IMR-90 (cell line): Measurements from ENCODE around the gene CCDC40. TPM values are rescaled to one million over a fixed set of nuclear protein-coding genes. Genes with fewer than 3 reads are reported as not detected.

ENCODE experiments used
- ATAC-seq: fragments of 200-7000 bp; cut with Tn5 transposase; 2 replicates; pipeline ENCODE4 v1.9.1; 2020; ENCODE audit warnings: low read depth, mild to moderate bottlenecking, moderate library complexity
- BruUV-seq: library from RNA; stranded (reverse); fragments of 400-500 nt; replicated peaks from 2 replicates; lab custom pipeline; 2021; lab: Mats Ljungman, UMichigan
- CTCF ChIA-PET: fragments of 300-600 bp; formaldehyde crosslinking; extraction: SDS; loops from one replicate; lab custom pipeline; 2021; ENCODE audit warnings: antibody characterized with exemption; lab: Yijun Ruan, JAX
- POLR2A ChIA-PET: fragments of 300-600 bp; sonication (Branson Sonifier 250); formaldehyde crosslinking; loops from one replicate; lab custom pipeline; 2022; ENCODE audit warnings: antibody characterized with exemption; ENCODE audit not compliant: unreplicated experiment; lab: Charles Lee
- DNase-seq: peaks from one replicate; pipeline ENCODE4 v3.0.0; 2013
- H2AFZ ChIP-seq: replicated peaks from 2 replicates; pipeline ENCODE3; 2013; ENCODE audit warnings: low read length, mild to moderate bottlenecking; ENCODE audit not compliant: poor library complexity
- H2AK5ac ChIP-seq: 2 replicates; pipeline ENCODE4 v1.6.1; 2013; ENCODE audit warnings: low read depth, low read length, inconsistent platforms
- H2AK9ac ChIP-seq: replicated peaks from 2 replicates; pipeline ENCODE3; 2013; ENCODE audit warnings: mild to moderate bottlenecking, low read depth, low read length, moderate library complexity; ENCODE audit not compliant: poor library complexity
- H2BK120ac ChIP-seq: 2 replicates; pipeline ENCODE4 v1.6.1; 2013; ENCODE audit warnings: low read depth, low read length, inconsistent platforms
- H2BK15ac ChIP-seq: 3 replicates; pipeline ENCODE4 v1.6.1; 2013; ENCODE audit warnings: low read depth, low read length, inconsistent platforms
- H2BK20ac ChIP-seq: 2 replicates; pipeline ENCODE4 v1.6.1; 2013; ENCODE audit warnings: low read depth, mild to moderate bottlenecking, inconsistent platforms, low read length, moderate library complexity
- H2BK5ac ChIP-seq: 2 replicates; pipeline ENCODE4 v1.6.1; 2013; ENCODE audit warnings: mild to moderate bottlenecking, low read depth, low read length, inconsistent platforms; ENCODE audit not compliant: poor library complexity, severe bottlenecking
- H3K14ac ChIP-seq: replicated peaks from 2 replicates; pipeline ENCODE4 v1.6.1; 2013; ENCODE audit warnings: low read depth, low read length, inconsistent platforms
- H3K18ac ChIP-seq: 2 replicates; pipeline ENCODE4 v1.6.1; 2013; ENCODE audit warnings: low read depth, low read length, control low read depth
- H3K23ac ChIP-seq: 2 replicates; pipeline ENCODE4 v1.6.1; 2013; ENCODE audit warnings: low read depth, low read length, inconsistent platforms
- H3K27ac ChIP-seq: 2 replicates; pipeline ENCODE4 v1.5.1; 2013; ENCODE audit warnings: mild to moderate bottlenecking, control low read depth, low read length; ENCODE audit not compliant: insufficient read depth
- H3K27me3 ChIP-seq: 2 replicates; pipeline ENCODE4 v1.6.1; 2013; ENCODE audit warnings: low read length; ENCODE audit not compliant: control insufficient read depth, insufficient read depth
- H3K36me3 ChIP-seq: 2 replicates; pipeline ENCODE4 v1.6.1; 2013; ENCODE audit warnings: low read length, mixed read lengths; ENCODE audit not compliant: control insufficient read depth, insufficient read depth
- H3K4ac ChIP-seq: 2 replicates; pipeline ENCODE4 v1.6.1; 2013; ENCODE audit warnings: low read depth, low read length, inconsistent platforms
- H3K4me1 ChIP-seq: 2 replicates; pipeline ENCODE4 v1.6.1; 2013; ENCODE audit warnings: low read length, mixed read lengths; ENCODE audit not compliant: control insufficient read depth, insufficient read depth
- H3K4me2 ChIP-seq: 2 replicates; pipeline ENCODE4 v1.6.1; 2013; ENCODE audit warnings: low read depth, mild to moderate bottlenecking, control low read depth, low read length, moderate library complexity
- H3K4me3 ChIP-seq: 2 replicates; pipeline ENCODE4 v1.5.1; 2013; ENCODE audit warnings: low read depth, mild to moderate bottlenecking, control low read depth, low read length, moderate library complexity; ENCODE audit not compliant: insufficient read depth
- H3K56ac ChIP-seq: 2 replicates; pipeline ENCODE4 v1.6.1; 2013; ENCODE audit warnings: low read length, inconsistent platforms; ENCODE audit not compliant: insufficient read depth; ENCODE audit errors: extremely low read depth
- H3K79me1 ChIP-seq, 2 experiments: 2 replicates each; pipeline ENCODE4 v1.6.1; 2013; ENCODE audit warnings: low read length in 2 of 2, inconsistent platforms in 1 of 2, low read depth in 1 of 2
- H3K9ac ChIP-seq: 2 replicates; pipeline ENCODE4 v1.6.1; 2013; ENCODE audit warnings: low read depth, low read length, control low read depth
- H3K9me1 ChIP-seq: 2 replicates; pipeline ENCODE4 v1.6.1; 2013; ENCODE audit warnings: low read length, inconsistent platforms; ENCODE audit not compliant: insufficient read depth
- H3K9me3 ChIP-seq: 2 replicates; pipeline ENCODE4 v1.6.1; 2013; ENCODE audit warnings: low read length; ENCODE audit not compliant: control insufficient read depth, insufficient read depth
- H4K20me1 ChIP-seq: 2 replicates; pipeline ENCODE4 v1.6.1; 2013; ENCODE audit warnings: low read length, inconsistent platforms; ENCODE audit not compliant: insufficient read depth
- H4K5ac ChIP-seq: 2 replicates; pipeline ENCODE4 v1.6.1; 2013; ENCODE audit warnings: mild to moderate bottlenecking, low read depth, low read length, control low read depth
- H4K8ac ChIP-seq, 2 experiments: 2 replicates each; pipeline ENCODE4 v1.6.1; 2013; ENCODE audit warnings: low read depth in 2 of 2, low read length in 2 of 2, control low read depth in 1 of 2, inconsistent platforms in 1 of 2
- H4K91ac ChIP-seq: 2 replicates; pipeline ENCODE4 v1.6.1; 2013; ENCODE audit warnings: low read depth, low read length, inconsistent platforms; ENCODE audit not compliant: insufficient read depth
- CEBPB ChIP-seq: IDR thresholded peaks from 2 replicates; pipeline ENCODE4 v1.6.1; 2012; ENCODE audit warnings: low read depth, low read length, improper control_type of control experiment
- CHD1 ChIP-seq: IDR thresholded peaks from 2 replicates; pipeline ENCODE4 v1.6.1; 2012; ENCODE audit warnings: low read depth, low read length, improper control_type of control experiment
- FOS ChIP-seq: fragments of 150-350 bp; IDR thresholded peaks from 2 replicates; pipeline ENCODE4 v1.6.1; 2016; ENCODE audit warnings: low read depth, low read length
- MAFK ChIP-seq: IDR thresholded peaks from 2 replicates; pipeline ENCODE4 v1.6.1; 2012; ENCODE audit warnings: low read depth, low read length, improper control_type of control experiment
- MAZ ChIP-seq: IDR thresholded peaks from 2 replicates; pipeline ENCODE4 v1.6.1; 2012; ENCODE audit warnings: low read depth, mild to moderate bottlenecking, low read length, improper control_type of control experiment, moderate library complexity, borderline replicate concordance
- MXI1 ChIP-seq: IDR thresholded peaks from 2 replicates; pipeline ENCODE4 v1.6.1; 2012; ENCODE audit warnings: low read depth, mild to moderate bottlenecking, low read length, moderate library complexity, borderline replicate concordance
- NFE2L2 ChIP-seq: fragments of 150-350 bp; IDR thresholded peaks from 2 replicates; pipeline ENCODE4 v1.6.1; 2016; ENCODE audit warnings: low read depth, mild to moderate bottlenecking, low read length
- POLR2A ChIP-seq: IDR thresholded peaks from 2 replicates; pipeline ENCODE4 v1.6.1; 2012; ENCODE audit warnings: mild to moderate bottlenecking, low read depth, low read length
- RAD21 ChIP-seq: IDR thresholded peaks from 2 replicates; pipeline ENCODE4 v1.6.1; 2012; ENCODE audit warnings: low read length, improper control_type of control experiment
- RCOR1 ChIP-seq: IDR thresholded peaks from 2 replicates; pipeline ENCODE4 v1.6.1; 2012; ENCODE audit warnings: mild to moderate bottlenecking, low read length, improper control_type of control experiment; ENCODE audit not compliant: insufficient replicate concordance
- RFX5 ChIP-seq: IDR thresholded peaks from 2 replicates; pipeline ENCODE4 v1.8.0; 2012; ENCODE audit warnings: low read depth, mild to moderate bottlenecking, low read length, moderate library complexity
- SMC3 ChIP-seq: fragments of 150-350 bp; IDR thresholded peaks from 2 replicates; pipeline ENCODE4 v1.6.1; 2016; ENCODE audit warnings: low read depth, mild to moderate bottlenecking, antibody characterized with exemption, low read length, moderate library complexity
- WGBS, 2 experiments: methylation state at CpG; one replicate each; pipeline versions ENCODE4 v1.1.5 to v1.1.7; 2013; ENCODE audit warnings: missing lambda C conversion rate in 2 of 2; ENCODE audit not compliant: insufficient read length in 1 of 2; ENCODE audit errors: extremely low coverage in 2 of 2; 5-methylcytosine and 5-hydroxymethylcytosine counted together
- dilution Hi-C: fragments of 300-500 bp; cut with HindIII; formaldehyde crosslinking; loops from one replicate; pipeline ENCODE4 v1.14.3; 2018; ENCODE audit warnings: low sequenced_read_pairs; ENCODE audit not compliant: unreplicated experiment
- in situ Hi-C: fragments of 300-500 bp; cut with MboI; formaldehyde crosslinking; loops from 3 replicates; pipeline ENCODE4 v1.14.3; 2019; ENCODE audit warnings: low sequenced_read_pairs, inconsistent platforms, mixed read lengths
- intact Hi-C: fragments of 100-400 bp; cut with micrococcal nuclease; formaldehyde crosslinking; loops from 2 replicates; pipeline ENCODE4 v1.10.0; 2022
- polyA plus RNA-seq, 3 experiments: library from polyadenylated mRNA; depleted of rRNA; stranded (reverse); fragments of >200 nt; gene quantifications; 2 replicates each; pipeline ENCODE4 v1.2.3, GENCODE V29; 2012; ENCODE audit warnings: low replicate concordance in 1 of 3
- total RNA-seq: library from RNA; depleted of rRNA; stranded (reverse); fragments of >200 nt; gene quantifications from 2 replicates; pipeline ENCODE4 v1.2.3, GENCODE V29; 2012
- TF ChIP-seq, protein P1 (sequence below): conservative IDR thresholded peaks from 2 replicates; pipeline ENCODE4 v1.5.1; 2012; ENCODE audit warnings: mild to moderate bottlenecking, low read depth, low read length, improper control_type of control experiment
- TF ChIP-seq, protein P2 (sequence below): fragments of 150-350 bp; IDR thresholded peaks from 2 replicates; pipeline ENCODE4 v1.6.1; 2017; ENCODE audit warnings: mild to moderate bottlenecking, antibody characterized with exemption, low read length, low read depth
- TF ChIP-seq, protein P3 (sequence below): fragments of 150-350 bp; IDR thresholded peaks from 2 replicates; pipeline ENCODE4 v1.6.1; 2016; ENCODE audit warnings: low read depth, mild to moderate bottlenecking, low read length, moderate library complexity, borderline replicate concordance

CCDC40 gene
- total and polyA plus RNA-seq, 2 of the 4 experiments (the other 2 are of a cell fraction), result 0.90 to 4.7 TPM

DNA sequence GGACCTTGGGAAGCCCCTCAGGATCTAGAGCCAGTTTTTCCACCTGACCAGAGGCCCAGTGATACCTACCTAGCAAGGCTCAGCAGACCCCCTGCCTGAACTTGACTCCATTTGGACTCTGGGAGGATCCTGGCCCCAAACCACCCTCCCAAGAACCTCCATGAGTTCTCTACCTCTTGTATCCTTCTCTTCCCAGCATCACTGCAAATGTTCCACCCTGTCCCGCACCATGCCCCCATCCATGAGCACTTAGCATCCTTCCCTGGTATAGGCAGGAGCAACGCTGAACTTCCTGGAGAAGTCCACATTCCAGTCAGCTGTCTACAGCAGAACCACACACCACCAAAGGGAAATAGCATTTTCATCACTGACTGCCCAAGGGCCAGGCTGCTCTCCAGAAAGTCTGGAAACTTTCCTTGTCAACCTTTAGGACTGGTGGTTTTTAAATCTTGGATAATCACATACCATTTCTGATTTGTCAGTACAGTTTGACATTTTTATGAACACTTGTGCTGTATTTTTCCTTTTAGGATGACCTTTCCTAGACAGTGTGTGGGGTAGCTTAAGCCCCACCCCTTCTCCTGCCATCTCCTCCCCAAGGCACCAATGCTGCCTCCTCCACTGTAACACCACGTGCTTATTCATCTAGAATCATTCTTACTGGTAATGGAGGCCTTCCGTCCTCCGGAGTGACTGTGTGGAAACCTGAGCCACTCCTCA is 96.6 kb downstream of the CCDC40 start:
- CTCF ChIA-PET, result no interaction called here
- H3K23ac ChIP-seq, result no peak overlapping the region

More for the DNA sequence above, 96.6 kb downstream of the CCDC40 start:
- H3K9ac ChIP-seq, result no peak overlapping the region
- no peak overlapping the region for H3K27ac ChIP-seq
- DNase-seq (no peak), ATAC-seq (no peak)
- in situ Hi-C loops, result no loop called here
- H2BK5ac ChIP-seq, result no peak overlapping the region
- 100% methylated on average over 1 of the region's 5 CpGs; no CpG with 5 or more reads in 1 of the 2 experiments for WGBS, 2 experiments
- H2BK120ac ChIP-seq, result no peak overlapping the region
- no TSS peak for BruUV-seq
- no peak overlapping the region for H2BK15ac ChIP-seq
- H3K9me1 ChIP-seq, result peaks cover 4% of the 10 kb centered on the region; the same call in 1 of the 2 replicates
- H2AK5ac ChIP-seq, result no peak overlapping the region
- H4K91ac ChIP-seq, result no peak overlapping the region
- H2BK20ac ChIP-seq, result no peak overlapping the region
- TF ChIP-seq CEBPB (no peak), RFX5 (no peak), NFE2L2 (no peak), SMC3 (no peak), MXI1 (no peak), CHD1 (no peak), MAZ (no peak), RCOR1 (no peak), RAD21 (no peak), MAFK (no peak), FOS (no peak), POLR2A (no peak)
- TF ChIP-seq, protein P1, sequence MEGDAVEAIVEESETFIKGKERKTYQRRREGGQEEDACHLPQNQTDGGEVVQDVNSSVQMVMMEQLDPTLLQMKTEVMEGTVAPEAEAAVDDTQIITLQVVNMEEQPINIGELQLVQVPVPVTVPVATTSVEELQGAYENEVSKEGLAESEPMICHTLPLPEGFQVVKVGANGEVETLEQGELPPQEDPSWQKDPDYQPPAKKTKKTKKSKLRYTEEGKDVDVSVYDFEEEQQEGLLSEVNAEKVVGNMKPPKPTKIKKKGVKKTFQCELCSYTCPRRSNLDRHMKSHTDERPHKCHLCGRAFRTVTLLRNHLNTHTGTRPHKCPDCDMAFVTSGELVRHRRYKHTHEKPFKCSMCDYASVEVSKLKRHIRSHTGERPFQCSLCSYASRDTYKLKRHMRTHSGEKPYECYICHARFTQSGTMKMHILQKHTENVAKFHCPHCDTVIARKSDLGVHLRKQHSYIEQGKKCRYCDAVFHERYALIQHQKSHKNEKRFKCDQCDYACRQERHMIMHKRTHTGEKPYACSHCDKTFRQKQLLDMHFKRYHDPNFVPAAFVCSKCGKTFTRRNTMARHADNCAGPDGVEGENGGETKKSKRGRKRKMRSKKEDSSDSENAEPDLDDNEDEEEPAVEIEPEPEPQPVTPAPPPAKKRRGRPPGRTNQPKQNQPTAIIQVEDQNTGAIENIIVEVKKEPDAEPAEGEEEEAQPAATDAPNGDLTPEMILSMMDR, result no peak
- TF ChIP-seq, protein P2, sequence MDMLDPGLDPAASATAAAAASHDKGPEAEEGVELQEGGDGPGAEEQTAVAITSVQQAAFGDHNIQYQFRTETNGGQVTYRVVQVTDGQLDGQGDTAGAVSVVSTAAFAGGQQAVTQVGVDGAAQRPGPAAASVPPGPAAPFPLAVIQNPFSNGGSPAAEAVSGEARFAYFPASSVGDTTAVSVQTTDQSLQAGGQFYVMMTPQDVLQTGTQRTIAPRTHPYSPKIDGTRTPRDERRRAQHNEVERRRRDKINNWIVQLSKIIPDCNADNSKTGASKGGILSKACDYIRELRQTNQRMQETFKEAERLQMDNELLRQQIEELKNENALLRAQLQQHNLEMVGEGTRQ, result no peak
- TF ChIP-seq, protein P3, sequence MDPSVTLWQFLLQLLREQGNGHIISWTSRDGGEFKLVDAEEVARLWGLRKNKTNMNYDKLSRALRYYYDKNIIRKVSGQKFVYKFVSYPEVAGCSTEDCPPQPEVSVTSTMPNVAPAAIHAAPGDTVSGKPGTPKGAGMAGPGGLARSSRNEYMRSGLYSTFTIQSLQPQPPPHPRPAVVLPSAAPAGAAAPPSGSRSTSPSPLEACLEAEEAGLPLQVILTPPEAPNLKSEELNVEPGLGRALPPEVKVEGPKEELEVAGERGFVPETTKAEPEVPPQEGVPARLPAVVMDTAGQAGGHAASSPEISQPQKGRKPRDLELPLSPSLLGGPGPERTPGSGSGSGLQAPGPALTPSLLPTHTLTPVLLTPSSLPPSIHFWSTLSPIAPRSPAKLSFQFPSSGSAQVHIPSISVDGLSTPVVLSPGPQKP, result no peak
- H3K27me3 ChIP-seq, result 0 out of 2 replicates have a peak, but pooled peaks cover 2% of the 10 kb centered on the region
- intact Hi-C loops, result no loop called here
- H2AFZ ChIP-seq, result no peak overlapping the region
- H3K4me1 ChIP-seq, result no peaks in the 10 kb centered on the region
- dilution Hi-C loops, result no loop called here
- H3K9me3 ChIP-seq, result no peaks in the 10 kb centered on the region
- peaks cover 43% of the 10 kb centered on the region for H3K36me3 ChIP-seq
- no peak overlapping the region for H3K14ac ChIP-seq
- H4K5ac ChIP-seq, result no peak overlapping the region
- no peak overlapping the region for H3K56ac ChIP-seq
- no peak overlapping the region for H2AK9ac ChIP-seq
- H3K18ac ChIP-seq, result no peak overlapping the region
- no peak overlapping the region for H4K8ac ChIP-seq
- no peaks in the 10 kb centered on the region for H4K20me1 ChIP-seq
- no peak overlapping the region for H3K4me3 ChIP-seq
- POLR2A ChIA-PET, result no interaction called here
- H3K4me2 ChIP-seq, result no peak overlapping the region
- H3K79me1 ChIP-seq, result peaks cover 0 to 5% of the 10 kb centered on the region in 2 experiments; a peak in 1 of 4 replicates
- H3K4ac ChIP-seq, result no peak overlapping the region
